Tibial nerve (tissue), 4 donors: ENCODE data around the gene MMP14. TPM values are rescaled to one million over a fixed set of nuclear protein-coding genes. Genes with fewer than 3 reads are reported as not detected.
"Not testable (repeated sequence)": the region's sequence is repeated elsewhere in the genome, so short reads cannot be mapped to it uniquely, and the experiment has no call there.

Source experiments
- DNase-seq, 2 donors: peaks; one replicate each; pipeline ENCODE4 v3.0.0-alpha.2; 2019; ENCODE audit warnings: low spot score in 2 of 2
- H3K27ac ChIP-seq, 4 donors: fragments of 200-600 bp; sonication (generic) in 3 of 4; one replicate each; pipeline ENCODE4 v1.5.1; 2017 to 2019; ENCODE audit warnings: mild to moderate bottlenecking in 1 of 4
- H3K27me3 ChIP-seq, 2 donors: fragments of 200-600 bp; sonication (generic) in 1 of 2; one replicate each; pipeline versions ENCODE4 v1.5.1 to v1.6.0; 2017 to 2019
- H3K36me3 ChIP-seq, 3 donors: fragments of 200-600 bp; sonication (generic); one replicate each; pipeline ENCODE4 v1.5.1; 2018 to 2019
- H3K4me1 ChIP-seq, 4 donors: fragments of 200-600 bp; sonication (generic) in 3 of 4; one replicate each; pipeline ENCODE4 v1.5.1; 2017 to 2019
- H3K4me3 ChIP-seq, 4 donors: fragments of 200-600 bp; sonication (generic) in 3 of 4; one replicate each; pipeline ENCODE4 v1.5.1; 2017 to 2019; ENCODE audit warnings: mild to moderate bottlenecking in 1 of 4, moderate library complexity in 1 of 4
- H3K9me3 ChIP-seq, 4 donors: fragments of 200-600 bp; sonication (generic) in 3 of 4; one replicate each; pipeline ENCODE4 v1.5.1; 2017 to 2019
- EP300 ChIP-seq, 2 donors: sonication (generic); formaldehyde crosslinking; IDR thresholded peaks; one replicate each; pipeline ENCODE4 v1.6.1; 2017; ENCODE audit warnings: antibody characterized with exemption in 2 of 2, mild to moderate bottlenecking in 1 of 2
- POLR2A ChIP-seq, 2 donors: fragments of 450-650 bp; IDR thresholded peaks; one replicate each; pipeline ENCODE4 v1.6.1; 2017; ENCODE audit warnings: antibody characterized with exemption in 2 of 2, mild to moderate bottlenecking in 2 of 2, moderate library complexity in 2 of 2
- whole genome bisulfite sequencing, 2 donors: methylation state at CpG; one replicate each; pipeline ENCODE4 v1.1.5; 2018; 5-methylcytosine and 5-hydroxymethylcytosine counted together
- total RNA-seq, 4 donors: library from RNA; depleted of rRNA; stranded (reverse); fragments of >200 nt; gene quantifications; one replicate each; pipeline ENCODE4 v1.1.0, GENCODE V29; 2016
- TF ChIP-seq, protein P1 (sequence below), 5 experiments: fragments of 200-600 bp in 3 of 5; fragments of 450-650 bp in 2 of 5; sonication (generic) in 3 of 5; IDR thresholded peaks; one replicate each; pipeline ENCODE4 v1.5.1; 2016 to 2019; ENCODE audit warnings: antibody characterized with exemption in 5 of 5, mild to moderate bottlenecking in 3 of 5, moderate library complexity in 2 of 5

The MMP14 gene
- total RNA-seq, 4 donors from 2014 or later = 101 to 222 (median 145) TPM

DNA sequence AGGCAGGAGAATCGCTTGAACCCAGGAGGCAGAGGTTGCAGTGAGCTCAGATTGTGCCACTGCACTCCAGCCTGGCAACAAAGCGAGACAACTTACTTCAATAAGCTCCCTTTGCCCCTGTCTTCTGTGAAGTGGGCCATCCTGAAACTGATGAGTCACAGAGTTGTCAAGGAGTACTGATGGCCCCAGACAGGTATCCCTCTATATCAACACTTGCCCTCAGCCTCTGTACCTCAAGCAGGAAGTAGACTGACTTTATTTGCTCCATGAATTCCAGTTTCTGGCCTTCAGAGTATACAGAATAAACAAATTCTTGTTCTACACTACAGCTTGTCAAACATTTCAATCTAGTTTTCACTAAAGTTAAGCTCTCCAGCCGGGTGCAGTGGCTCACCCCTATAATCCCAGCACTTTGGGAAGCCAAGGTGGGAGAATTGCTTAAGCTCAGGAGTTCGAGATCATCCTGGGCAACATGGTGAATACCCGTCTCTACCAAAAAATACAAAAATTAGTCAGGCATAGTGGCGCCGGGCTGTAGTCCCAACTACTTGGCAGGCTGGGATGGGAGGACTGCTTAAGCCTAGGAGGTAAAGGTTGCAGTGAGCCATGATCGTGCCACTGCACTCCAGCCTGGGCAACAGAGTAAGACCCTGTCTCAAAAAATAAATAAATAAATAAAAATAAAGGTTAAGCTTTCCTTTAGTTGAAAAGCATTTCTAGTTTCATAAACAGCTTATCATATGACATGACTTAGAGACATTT lies 18.8 kb downstream of the MMP14 start:
- DNase-seq = no peak
- Histone ChIP-seq H3K27ac (no peak overlapping the region), H3K4me3 (no peak overlapping the region), H3K4me1 (peaks cover 0 to 35% (median 24%) of the 10 kb centered on the region in 4 donors), H3K9me3 (no peaks in the 10 kb centered on the region), H3K36me3 (no peaks in the 10 kb centered on the region), H3K27me3 (no peaks in the 10 kb centered on the region)
- WGBS, 2 donors = 91 to 94% methylated on average over 8 of the region's 8 CpGs
- TF ChIP-seq, protein P1, sequence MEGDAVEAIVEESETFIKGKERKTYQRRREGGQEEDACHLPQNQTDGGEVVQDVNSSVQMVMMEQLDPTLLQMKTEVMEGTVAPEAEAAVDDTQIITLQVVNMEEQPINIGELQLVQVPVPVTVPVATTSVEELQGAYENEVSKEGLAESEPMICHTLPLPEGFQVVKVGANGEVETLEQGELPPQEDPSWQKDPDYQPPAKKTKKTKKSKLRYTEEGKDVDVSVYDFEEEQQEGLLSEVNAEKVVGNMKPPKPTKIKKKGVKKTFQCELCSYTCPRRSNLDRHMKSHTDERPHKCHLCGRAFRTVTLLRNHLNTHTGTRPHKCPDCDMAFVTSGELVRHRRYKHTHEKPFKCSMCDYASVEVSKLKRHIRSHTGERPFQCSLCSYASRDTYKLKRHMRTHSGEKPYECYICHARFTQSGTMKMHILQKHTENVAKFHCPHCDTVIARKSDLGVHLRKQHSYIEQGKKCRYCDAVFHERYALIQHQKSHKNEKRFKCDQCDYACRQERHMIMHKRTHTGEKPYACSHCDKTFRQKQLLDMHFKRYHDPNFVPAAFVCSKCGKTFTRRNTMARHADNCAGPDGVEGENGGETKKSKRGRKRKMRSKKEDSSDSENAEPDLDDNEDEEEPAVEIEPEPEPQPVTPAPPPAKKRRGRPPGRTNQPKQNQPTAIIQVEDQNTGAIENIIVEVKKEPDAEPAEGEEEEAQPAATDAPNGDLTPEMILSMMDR (IDR thresholded peaks at IDR 0.05) = no peak
- TF ChIP-seq POLR2A (IDR thresholded peaks at IDR 0.05) (no peak), EP300 (IDR thresholded peaks at IDR 0.05) (no peak)

GRCh38 chr14:22856428-22856827 lies 20.0 kb downstream of the MMP14 start:
- TF ChIP-seq, protein P1 (IDR thresholded peaks at IDR 0.05) = no peak
- TF ChIP-seq POLR2A (IDR thresholded peaks at IDR 0.05) (no peak), EP300 (IDR thresholded peaks at IDR 0.05) (no peak)
- no peak for DNase-seq
- 90 to 96% methylated on average over 5 of the region's 5 CpGs for WGBS, 2 donors
- Histone ChIP-seq H3K4me1 (peaks cover 0 to 22% (median 12%) of the 10 kb centered on the region in 4 donors), H3K27ac (no peak overlapping the region), H3K4me3 (no peak overlapping the region), H3K36me3 (no peaks in the 10 kb centered on the region), H3K27me3 (no peaks in the 10 kb centered on the region), H3K9me3 (no peaks in the 10 kb centered on the region)

DNA sequence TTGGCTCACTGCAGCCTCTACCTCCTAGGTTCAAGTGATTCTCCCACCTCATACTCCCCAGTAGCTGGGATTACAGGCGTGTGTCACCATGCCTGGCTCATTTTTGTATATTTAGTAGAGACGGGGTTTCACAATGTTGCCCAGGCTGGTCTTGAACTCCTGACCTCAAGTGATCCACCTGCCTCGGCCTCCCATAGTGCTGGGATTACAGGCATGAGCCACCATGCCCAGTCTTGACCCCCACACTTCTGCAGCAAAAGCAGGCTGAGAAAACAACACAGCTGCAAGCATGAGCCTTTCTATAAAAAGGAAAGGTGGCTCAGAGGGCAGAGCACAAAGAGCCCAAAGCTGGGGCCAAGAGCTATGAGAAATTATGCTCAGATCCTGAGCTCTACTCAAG lies 24.0 kb downstream of the MMP14 start:
- H3K27ac ChIP-seq, H3K4me1 ChIP-seq, H3K27me3 ChIP-seq, H3K4me3 ChIP-seq, H3K9me3 ChIP-seq, DNase-seq, H3K36me3 ChIP-seq: not testable (repeated sequence)
- WGBS, 2 donors = 76 to 90% methylated on average over 3 of the region's 3 CpGs

DNA sequence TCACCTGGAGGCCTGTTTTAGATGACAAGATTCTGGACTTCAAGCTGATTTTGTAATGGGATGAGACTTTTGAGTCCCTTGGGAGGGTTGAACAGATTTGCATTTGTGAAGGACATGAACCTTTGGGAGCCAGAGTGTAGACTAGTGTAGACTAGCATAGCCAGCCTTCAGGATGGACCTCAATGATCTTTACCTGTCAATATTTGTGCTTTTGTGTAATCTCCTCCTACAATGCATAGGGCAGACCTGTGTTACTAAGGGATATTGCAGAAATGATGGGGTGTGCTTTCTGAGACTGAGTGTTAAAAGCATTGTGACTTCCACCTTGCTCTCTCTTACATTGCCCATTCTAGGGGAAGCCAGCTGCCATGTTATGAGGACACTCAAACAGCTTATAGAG lies 25.3 kb downstream of the MMP14 start:
- Histone ChIP-seq H3K27me3 (no peaks in the 10 kb centered on the region), H3K36me3 (no peaks in the 10 kb centered on the region), H3K9me3 (no peaks in the 10 kb centered on the region), H3K4me1 (no peaks in the 10 kb centered on the region), H3K4me3 (no peak overlapping the region), H3K27ac (no peak overlapping the region)
- DNase-seq = no peak
- TF ChIP-seq POLR2A (IDR thresholded peaks at IDR 0.05) (no peak), EP300 (IDR thresholded peaks at IDR 0.05) (no peak)
- TF ChIP-seq, protein P1 (IDR thresholded peaks at IDR 0.05) = no peak

GRCh38 chr14:22864979-22865378 lies 28.6 kb downstream of the MMP14 start:
- 90 to 95% methylated on average over 4 of the region's 4 CpGs for WGBS, 2 donors
- DNase-seq = no peak
- Histone ChIP-seq H3K27ac (no peak overlapping the region), H3K27me3 (no peaks in the 10 kb centered on the region), H3K36me3 (no peaks in the 10 kb centered on the region), H3K4me1 (peaks cover 0 to 5% (median 3%) of the 10 kb centered on the region in 4 donors), H3K9me3 (no peaks in the 10 kb centered on the region), H3K4me3 (no peak overlapping the region)
- TF ChIP-seq POLR2A (IDR thresholded peaks at IDR 0.05) = no peak
- TF ChIP-seq, protein P1 (IDR thresholded peaks at IDR 0.05) = no peak
- no peak for TF ChIP-seq EP300 (IDR thresholded peaks at IDR 0.05)
